ENCODE results near the gene POFUT2. TPM values are rescaled to one million over a fixed set of nuclear protein-coding genes. Genes with fewer than 3 reads are reported as not detected.

POFUT2 gene
- polyA plus RNA-seq, 2 of the 4 experiments (the other 2 are of a cell fraction), result 10.7 to 16.6 TPM

- Histone ChIP-seq H3K4me3 (no peak overlapping the region), H3K27ac (no peak overlapping the region), H3K4me1 (peaks cover 11% of the 10 kb centered on the region), H3K4me2 (peak overlapping the region; percentile 21), H3K9me3 (no peaks in the 10 kb centered on the region)
- ChIA-PET CTCF (interaction anchor here (0.6 to 1.6 kb wide), 4 partner anchors 17 to 211 kb away, joined by 3 to 4 read pairs (median 3); no protein-coding TSS in a partner anchor), POLR2A (no interaction called here)
- no peak for TF ChIP-seq FOSL2 (IDR thresholded peaks at IDR 0.05)
- TF ChIP-seq FOSL2 (CRISPR knock-in tag; IDR thresholded peaks at IDR 0.05), result peak; percentile 42
- TF ChIP-seq ZSCAN20 (CRISPR knock-in tag; IDR thresholded peaks at IDR 0.05), result no peak
- no peak for TF ChIP-seq NPAS2 (CRISPR knock-in tag; IDR thresholded peaks at IDR 0.05; ENCODE audit: borderline replicate concordance)
- TF ChIP-seq ESRRA (IDR thresholded peaks at IDR 0.05; ENCODE audit: borderline replicate concordance, low read length), result no peak
- TF ChIP-seq MAX (IDR thresholded peaks at IDR 0.05), result no peak
- FAIRE-seq, result no peak
- DNase-seq (ENCODE audit: low read depth in 1 of 2, low spot score in 1 of 2), result peak in 1 of 2 experiments; percentile 49
- WGBS (ENCODE audit: missing lambda C conversion rate), result 7% methylated on average over 6 of the region's 6 CpGs
- peak; percentile 78 to 86; a peak in 5 of 6 replicates for ATAC-seq
These were observed 59.5 kb downstream of the POFUT2 start for GRCh38 chr21:45228171-45228641.

GRCh38 chr21:45227735-45228134, 60.0 kb downstream of the POFUT2 start:
- ChIA-PET POLR2A (no interaction called here), CTCF (interaction anchor here (0.6 to 1.6 kb wide), 4 partner anchors 17 to 212 kb away, joined by 3 to 4 read pairs (median 3); no protein-coding TSS in a partner anchor)
- peak; percentile 65 to 72; a peak in 5 of 6 replicates for ATAC-seq

GRCh38 chr21:45226540-45227326, 61.0 kb downstream of the POFUT2 start:
- CTCF ChIA-PET, result interaction anchor here (1.2 to 1.6 kb wide), 3 partner anchors 16 to 213 kb away, joined by 3 read pairs; no protein-coding TSS in a partner anchor

More at GRCh38 chr21:45227735-45228134, 60.0 kb downstream of the POFUT2 start:
- Histone ChIP-seq H3K9me3 (no peaks in the 10 kb centered on the region), H3K4me2 (peak overlapping the region; percentile 21; the same call in 2 of the 3 replicates), H3K4me3 (no peak overlapping the region), H3K4me1 (peaks cover 11% of the 10 kb centered on the region), H3K27ac (no peak overlapping the region)
- FAIRE-seq (no peak), DNase-seq (ENCODE audit: low read depth in 1 of 2, low spot score in 1 of 2) (no peak)
- 74% methylated on average over 10 of the region's 10 CpGs for WGBS (ENCODE audit: missing lambda C conversion rate)
- TF ChIP-seq CBX2 (IDR thresholded peaks at IDR 0.05; ENCODE audit: borderline replicate concordance, low read depth), result no peak
- no peak for TF ChIP-seq JUNB (IDR thresholded peaks at IDR 0.05)
- TF ChIP-seq POLR2A (IDR thresholded peaks at IDR 0.05; ENCODE audit: low read length), result no peak
- no peak for TF ChIP-seq BHLHE40 (IDR thresholded peaks at IDR 0.05; ENCODE audit: low read depth, low read length)
- no peak for TF ChIP-seq SMC3 (IDR thresholded peaks at IDR 0.05)
- no peak for TF ChIP-seq ZSCAN20 (CRISPR knock-in tag; IDR thresholded peaks at IDR 0.05)

More at GRCh38 chr21:45226540-45227326, 61.0 kb downstream of the POFUT2 start:
- no peak for ATAC-seq
- no peak overlapping the region for H3K27ac ChIP-seq
- TF ChIP-seq ZSCAN20 (CRISPR knock-in tag; IDR thresholded peaks at IDR 0.05) (no peak), CHD4 (IDR thresholded peaks at IDR 0.05; ENCODE audit: borderline replicate concordance) (no peak), MAFK (IDR thresholded peaks at IDR 0.05; ENCODE audit: partially characterized antibody) (no peak), USF2 (IDR thresholded peaks at IDR 0.05) (no peak), ATOH8 (CRISPR knock-in tag; IDR thresholded peaks at IDR 0.05; ENCODE audit: low read depth) (no peak), CBX8 (IDR thresholded peaks at IDR 0.05) (no peak), NR3C1 (IDR thresholded peaks at IDR 0.05) (no peak), NFE2L2 (conservative IDR thresholded peaks at IDR 0.05; ENCODE audit: low read length) (no peak), ESRRA (IDR thresholded peaks at IDR 0.05; ENCODE audit: borderline replicate concordance, low read length) (no peak), ZFP36 (IDR thresholded peaks at IDR 0.05; ENCODE audit: borderline replicate concordance, partially characterized antibody) (no peak), JUNB (IDR thresholded peaks at IDR 0.05) (no peak), MYC (IDR thresholded peaks at IDR 0.05; ENCODE audit: borderline replicate concordance, low read length) (no peak), ELK1 (IDR thresholded peaks at IDR 0.05; ENCODE audit: low read depth, low read length) (no peak), CEBPB (IDR thresholded peaks at IDR 0.05) (no peak), JUN (IDR thresholded peaks at IDR 0.05) (no peak), HES2 (IDR thresholded peaks at IDR 0.05) (no peak), POLR2AphosphoS2 (conservative IDR thresholded peaks at IDR 0.05; ENCODE audit: low read length) (no peak)
- FAIRE-seq, result no peak
- 66% methylated on average over 15 of the region's 15 CpGs for WGBS (ENCODE audit: missing lambda C conversion rate)
- H3K9me3 ChIP-seq, result no peaks in the 10 kb centered on the region
- POLR2A ChIA-PET, result no interaction called here
- no peak overlapping the region for H3K4me3 ChIP-seq
- no peak for DNase-seq (ENCODE audit: low read depth in 1 of 2, low spot score in 1 of 2)
- H3K4me1 ChIP-seq, result peaks cover 11% of the 10 kb centered on the region
- H3K4me2 ChIP-seq, result no peak overlapping the region
